NCI-H1048 (cell line): ENCODE measurements around the gene TCP11.

Experiments
- DNase-seq: peaks from one replicate; lab custom pipeline; 2025; lab: John Stamatoyannopoulos, UW

The TCP11 gene

DNA sequence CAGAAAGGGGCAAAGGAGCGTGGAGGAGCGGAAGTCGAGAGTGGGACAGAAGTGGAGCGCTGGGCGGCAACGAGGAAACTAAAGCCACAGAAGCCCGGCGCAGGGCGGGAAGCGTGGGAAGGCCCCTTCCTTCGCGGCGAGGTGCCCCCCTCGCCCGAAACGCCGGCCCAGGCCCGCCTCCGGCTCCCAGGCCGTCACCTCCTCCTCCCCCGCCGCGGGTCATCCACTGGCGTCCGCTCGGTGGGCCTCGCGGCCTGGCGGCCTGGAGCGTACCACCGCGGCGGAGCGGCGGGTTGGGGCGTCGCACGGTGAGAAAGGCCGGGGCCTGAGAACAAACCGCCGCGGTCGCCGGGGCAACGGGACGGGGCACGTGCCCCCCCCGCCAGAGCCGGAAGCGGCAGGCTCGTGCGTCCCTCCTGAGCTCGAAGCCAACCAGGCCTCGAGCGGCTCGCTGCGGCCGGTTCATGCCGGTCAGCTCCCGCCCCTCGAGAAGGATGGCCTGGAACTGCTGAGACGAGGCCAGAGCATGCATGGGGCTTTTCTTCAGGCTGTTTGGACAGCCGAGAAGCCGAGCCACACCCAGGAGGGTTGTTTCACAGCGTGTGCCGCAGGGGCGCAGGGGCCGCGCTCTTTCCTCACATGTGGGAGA lies at the start of gene TCP11:
Gene TCP11 (minus strand): TSS at position 333 of the 649 bp plus-strand sequence. CDS start 469 bp downstream, outside the sequence.
- no peak for DNase-seq

DNA sequence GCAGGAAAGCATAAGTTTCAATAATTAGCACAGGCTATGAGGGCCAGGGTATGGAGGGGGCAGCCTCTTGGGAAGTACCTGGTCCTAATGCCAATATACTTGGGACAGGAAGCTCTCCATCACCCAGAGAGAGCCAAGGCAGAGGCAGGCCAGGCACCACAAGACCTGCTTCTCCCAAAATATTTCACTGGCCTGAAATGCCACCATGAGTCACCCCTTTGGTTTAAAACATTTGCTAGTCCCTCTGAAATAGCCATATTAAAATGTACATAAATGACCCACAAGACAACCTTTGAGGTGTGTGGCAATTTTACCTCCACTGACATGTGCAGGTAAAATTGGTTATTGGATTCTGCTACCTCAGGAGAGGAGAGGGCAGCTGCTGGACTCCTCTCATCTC lies 49.2 kb upstream of the TCP11 start:
- no peak for DNase-seq

DNA sequence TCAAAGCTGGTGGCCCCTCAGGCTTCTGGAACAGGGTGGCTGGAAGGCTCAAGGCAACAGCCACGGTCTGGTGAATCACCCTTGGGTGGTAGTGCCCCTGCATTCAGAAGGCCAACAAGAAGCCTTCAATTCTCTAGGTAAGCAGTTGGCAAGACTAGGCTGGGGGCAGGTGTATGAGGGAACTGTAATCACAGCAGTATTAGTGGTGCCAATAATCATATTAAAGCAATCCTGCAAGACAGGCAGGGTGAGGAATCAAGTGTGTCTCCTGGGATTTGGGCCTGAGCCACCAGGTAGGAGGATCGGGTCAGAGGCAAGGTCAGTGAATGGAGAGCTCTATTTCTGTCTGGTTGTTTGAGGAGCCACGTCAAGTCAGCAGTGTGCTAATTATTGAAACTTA lies 47.7 kb upstream of the TCP11 start:
- DNase-seq: no peak

DNA sequence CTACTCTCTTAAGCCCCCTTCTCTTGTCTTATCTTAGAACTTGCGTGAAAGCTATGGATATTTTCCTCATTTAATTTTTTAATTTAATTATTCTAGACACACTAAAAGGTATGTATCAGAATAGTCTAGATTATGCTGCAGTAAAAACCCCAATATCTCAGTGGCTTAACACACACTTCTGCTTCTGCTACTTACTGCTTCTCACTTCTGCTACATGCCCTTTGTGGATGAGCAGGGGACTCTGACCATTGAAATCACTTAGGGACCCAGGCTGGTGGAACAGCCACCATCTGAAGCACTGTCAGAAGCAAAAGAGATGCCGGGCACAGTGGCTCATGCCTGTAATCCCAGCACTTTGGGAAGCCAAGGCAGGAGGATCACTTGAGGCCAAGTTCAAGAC lies 45.4 kb upstream of the TCP11 start:
- no peak for DNase-seq

DNA sequence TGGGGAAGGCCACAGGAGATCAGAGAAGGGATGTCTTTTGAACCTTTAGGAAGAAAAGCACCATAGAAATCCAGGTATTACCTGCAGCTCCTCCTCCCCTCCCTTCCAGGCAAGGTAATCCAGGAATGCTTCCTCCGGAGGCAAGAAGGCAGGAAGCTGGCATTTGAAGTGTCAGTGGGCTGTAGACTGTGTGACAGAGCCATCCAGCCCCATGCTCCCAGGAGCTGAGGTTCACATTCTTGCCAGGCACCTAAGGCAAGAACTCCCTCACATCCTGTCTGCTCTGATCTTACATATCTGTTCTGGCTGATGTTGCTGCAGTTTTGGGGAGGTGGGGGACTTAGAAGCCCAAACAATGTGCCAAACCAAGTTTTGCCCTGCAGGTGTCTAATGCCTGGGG lies 44.8 kb upstream of the TCP11 start:
- DNase-seq: no peak

DNA sequence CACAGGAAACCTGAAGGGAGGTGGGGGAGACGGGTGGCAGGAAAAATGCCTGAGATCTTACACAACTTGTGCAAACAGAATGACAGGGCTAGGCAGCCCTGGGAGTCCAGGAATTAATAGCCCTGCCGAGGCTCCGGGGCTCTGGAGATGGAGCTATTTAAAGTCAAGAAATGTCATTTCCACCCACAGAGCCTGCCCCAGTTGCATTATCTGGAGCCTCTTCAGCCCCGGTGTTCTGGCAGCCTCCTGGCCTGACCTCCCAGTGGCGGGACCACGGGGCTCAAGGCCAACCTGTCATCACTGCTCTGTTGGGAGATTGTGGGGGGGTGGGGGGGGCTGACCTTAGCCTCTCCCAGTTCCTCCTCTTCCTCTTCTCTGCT lies 44.2 kb upstream of the TCP11 start:
- DNase-seq: no peak

DNA sequence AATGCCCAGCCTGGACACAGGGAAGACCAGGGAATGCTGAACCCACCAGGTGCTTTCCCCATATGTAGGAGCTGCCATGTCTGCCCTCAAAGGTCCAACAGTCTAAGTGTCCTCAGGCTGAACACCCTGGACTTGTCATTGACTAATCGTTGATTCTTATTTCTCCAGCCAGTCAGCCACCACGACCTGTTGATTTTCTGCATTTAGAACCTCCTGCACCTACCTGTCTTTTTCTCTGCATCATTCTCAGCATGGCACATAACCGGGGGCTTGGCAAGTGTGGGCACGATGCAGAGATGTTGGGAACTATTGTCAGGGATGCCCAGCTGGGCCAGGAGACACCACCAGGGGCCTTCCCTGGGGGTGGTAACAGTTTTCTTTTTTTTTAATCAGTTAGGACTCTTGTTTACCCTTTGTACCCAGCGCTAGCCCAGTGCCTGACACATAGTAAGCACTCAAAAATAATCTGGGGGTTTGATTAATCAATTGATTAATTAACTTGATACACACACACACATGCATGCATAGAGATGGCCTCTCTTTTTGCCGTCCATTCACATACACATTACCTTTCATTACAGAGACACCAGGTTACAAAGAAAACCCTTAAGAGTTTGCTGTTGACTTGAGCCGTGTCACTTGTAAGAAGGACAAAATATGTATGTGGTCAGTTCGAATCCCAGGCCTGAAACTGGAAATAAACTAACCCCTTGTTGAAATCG lies 43.6 kb upstream of the TCP11 start:
- DNase-seq: no peak

DNA sequence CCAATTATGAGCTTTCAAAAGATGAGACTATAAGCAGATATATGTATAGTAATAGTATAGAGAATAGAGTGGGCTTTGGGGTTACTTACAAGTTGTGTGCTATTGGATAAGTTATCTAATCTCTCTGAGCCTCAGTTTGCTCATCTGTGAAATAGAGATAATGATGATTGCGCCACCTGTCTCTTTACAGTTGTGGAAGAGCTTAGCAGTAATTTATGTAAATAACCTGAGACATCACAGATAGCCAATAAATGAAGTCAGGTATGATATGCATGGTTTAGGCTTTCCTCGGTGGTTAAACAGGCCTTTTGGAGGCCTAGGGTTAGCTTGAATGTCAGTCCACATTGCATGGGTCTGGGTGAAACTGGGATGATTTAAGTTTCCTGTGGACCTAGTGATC lies 42.8 kb upstream of the TCP11 start:
- DNase-seq: no peak

DNA sequence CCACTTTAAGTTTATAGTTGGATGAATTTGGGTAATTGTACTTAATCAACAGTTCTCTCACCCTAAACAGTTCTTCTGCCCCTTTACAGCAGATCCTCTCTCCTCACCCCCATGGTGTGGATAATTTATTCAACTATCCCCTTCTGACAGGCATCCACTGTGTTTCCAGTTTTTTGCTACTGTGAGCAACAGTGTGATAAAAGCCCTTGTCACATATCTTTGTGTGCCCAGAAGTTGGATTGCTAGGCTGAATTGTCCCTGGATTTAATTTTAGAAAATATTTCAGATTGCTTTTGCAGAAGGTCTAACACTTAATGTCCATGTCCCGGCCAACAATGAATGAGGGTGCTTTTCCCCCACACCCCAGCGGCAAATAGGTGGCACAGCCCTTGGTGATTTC lies 42.1 kb upstream of the TCP11 start:
- no peak for DNase-seq

DNA sequence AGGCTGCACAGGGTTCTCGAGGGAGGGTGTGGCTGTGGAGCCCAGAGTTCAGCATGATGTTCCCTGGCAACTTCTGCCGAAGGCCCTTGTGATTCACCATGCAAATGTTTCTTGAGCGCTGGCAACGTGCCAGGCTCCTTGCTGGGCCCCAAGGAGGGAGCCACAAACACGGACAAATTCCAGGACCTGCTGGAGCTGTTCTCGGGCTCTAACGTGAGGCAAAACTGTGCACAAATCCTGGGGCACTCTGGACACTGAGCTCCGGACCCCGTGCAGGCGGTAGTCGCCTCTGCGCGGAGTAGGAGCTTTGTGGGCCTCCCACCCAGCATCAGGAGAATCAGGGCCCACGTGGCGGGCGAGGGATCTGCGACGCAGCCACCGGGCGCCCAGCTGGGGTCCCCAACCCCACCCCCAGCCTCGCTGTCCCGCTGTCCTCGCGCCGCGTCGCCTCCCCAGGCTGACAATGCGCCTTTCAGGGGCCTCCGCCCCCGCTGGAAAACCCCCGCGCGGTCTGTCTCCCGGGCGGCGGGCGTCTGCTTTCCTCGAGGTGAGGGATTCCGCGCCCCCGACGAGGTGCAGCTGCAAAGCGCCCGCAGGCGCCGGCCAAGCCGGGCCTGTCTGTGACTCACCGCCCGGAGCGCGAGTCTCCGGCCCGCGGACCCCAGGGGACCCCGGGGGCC lies 40.9 kb upstream of the TCP11 start:
- DNase-seq: no peak

DNA sequence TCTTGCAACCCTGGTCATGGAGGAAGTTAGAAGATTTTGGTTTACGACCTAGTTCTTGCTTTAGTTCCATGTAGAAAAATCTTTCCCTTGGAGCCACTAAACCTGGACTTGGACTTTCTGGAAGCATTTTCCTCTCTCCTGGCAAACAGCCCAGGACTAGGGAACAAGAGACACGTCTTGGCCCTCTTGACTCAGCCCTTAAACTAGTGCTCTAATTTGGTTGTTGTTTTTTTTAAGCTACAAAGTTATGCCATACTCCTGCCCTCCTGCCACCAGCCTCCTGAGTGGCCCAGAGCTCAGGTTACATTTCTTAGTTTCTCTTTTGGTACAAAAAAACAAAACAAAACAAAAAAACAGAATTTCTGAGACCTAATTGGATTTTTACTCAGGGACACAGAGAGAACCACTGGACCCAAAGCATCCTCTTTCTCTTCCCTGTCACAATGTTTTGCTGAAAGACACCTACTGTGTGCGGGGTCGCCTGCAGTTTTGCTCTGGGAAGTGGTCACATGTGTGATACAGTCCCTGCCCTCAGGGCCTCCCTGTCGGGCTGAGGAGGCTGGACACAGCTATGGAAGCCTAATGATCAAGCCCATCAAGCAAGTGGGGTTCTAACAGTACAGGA lies 40.3 kb upstream of the TCP11 start:
- DNase-seq: no peak

DNA sequence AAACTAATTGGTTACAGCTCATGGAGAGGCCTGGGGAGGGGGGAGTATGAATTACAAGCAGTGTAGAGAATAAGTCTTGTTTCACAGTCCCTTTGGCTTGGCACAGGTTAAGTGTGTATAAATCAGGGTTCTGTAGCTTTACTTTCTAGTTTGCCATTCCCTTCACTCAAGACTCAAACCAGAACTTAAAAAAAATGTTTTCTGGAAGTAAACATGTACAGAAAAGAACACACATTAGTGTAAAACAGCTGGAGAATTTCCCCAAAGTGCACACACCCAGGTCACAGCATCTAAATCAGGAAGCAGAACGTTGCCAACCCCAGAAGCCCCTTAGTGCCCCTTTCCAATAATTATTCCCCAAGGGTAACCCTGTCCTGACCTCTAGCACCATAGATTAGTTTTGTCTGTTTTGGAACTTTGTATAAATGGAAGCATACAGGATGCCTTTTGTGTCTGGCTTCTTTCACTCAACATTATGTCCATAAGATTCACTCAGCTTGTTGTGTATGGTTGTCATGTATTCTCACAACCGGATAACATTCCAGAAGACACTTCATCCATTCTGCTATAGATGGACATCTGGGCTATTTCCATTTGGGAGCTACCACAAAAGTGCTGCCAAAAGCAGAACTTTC lies 38.9 kb upstream of the TCP11 start:
- no peak for DNase-seq

DNA sequence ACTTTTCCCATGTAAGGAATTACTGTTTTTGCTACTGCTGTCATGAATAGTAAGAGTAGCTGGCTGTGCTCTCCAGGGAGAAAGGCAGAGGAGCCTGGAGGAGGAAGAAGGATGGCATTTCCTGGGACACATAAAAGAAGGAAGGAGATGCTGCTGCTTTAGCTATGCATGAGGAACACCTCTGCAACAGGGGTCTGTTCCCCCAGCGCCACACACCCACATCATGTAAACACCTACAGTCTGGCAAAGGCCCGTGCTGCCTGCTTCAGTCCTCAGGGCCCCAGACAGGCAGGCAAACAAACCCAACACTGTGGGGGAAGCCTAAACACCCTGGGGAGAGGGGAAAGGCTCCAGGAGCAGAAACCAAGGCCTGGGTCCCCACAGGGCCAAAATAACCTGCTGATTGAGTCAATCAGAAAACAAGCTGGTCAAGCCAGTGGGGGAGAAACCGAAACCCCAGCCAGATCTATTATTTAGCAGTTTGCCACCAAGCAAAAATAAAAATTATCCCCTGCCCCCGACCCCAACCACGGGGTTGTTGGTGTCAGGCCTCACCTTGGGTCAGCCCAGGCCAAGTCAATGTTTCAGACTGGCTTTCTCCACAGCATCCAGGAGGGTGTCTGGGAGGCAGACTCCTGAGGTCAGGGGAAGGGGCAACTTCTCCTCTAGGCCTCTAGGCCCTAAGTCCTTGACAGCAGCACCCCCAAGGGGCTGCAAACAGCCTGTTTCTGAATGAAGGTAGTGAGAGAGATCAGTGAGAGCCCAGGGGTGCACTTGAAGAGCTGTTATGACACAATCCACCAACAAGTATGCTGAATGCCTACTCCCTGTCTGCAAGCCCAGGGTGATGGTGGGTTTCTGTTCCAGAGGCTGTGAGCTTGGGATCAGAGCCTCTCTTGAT lies 38.0 kb upstream of the TCP11 start:
- DNase-seq: no peak

DNA sequence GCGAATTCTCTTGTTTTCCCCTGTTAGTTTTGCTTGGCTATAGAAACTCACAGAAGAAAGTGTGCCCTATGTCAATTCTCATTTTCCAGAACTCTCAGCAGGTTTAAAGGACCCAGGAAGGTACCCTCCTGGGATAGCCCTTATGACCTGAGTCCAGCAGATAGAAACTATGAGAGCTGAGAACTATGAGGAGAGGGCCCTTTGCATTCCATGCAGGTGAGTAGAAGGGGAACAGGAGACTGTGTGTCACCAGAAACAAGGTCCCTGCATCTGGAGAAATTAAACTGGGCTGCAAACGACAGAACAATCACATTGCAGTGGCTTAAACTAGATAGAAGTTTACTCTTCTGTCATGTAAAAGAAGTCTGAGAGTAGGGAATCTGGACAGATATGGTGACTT lies 36.9 kb upstream of the TCP11 start:
- DNase-seq: no peak

DNA sequence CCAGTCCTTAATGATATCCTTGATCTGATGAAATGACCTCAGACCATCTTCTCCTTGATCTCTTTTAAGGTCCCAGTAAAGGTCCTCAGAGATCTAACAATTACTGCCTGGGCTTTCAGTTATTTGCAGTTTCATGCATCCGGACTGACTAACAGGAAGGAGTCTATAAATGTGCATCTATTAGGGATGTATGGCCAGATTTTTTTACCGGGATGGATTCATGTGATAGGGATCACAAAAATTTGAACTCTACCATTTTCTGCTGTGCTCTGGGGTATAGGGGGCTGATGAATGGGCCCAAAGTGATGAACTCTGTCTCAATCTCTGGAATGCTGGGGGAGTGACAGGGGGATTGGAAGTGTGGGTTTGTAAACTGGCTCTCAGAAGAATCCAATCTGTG lies 36.5 kb upstream of the TCP11 start:
- no peak for DNase-seq

DNA sequence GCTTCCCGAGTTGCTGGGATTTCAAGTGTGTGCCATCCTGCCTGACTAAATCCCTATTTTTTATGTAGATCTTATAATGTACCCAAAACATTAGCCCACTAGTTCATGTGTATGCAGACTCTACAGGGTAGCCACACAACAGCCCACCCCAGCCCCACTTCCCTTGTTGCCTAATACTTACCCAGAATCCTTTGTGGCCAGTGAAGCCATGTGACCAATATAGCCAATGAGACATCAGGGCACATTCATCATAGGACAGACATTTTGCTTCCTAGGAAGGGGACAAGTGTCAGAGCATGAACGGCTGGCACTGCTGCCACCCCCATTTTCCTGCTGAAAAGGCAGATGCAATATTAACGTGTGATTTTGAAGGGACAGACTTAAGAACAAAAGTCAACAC lies 36.0 kb upstream of the TCP11 start:
- no peak for DNase-seq

DNA sequence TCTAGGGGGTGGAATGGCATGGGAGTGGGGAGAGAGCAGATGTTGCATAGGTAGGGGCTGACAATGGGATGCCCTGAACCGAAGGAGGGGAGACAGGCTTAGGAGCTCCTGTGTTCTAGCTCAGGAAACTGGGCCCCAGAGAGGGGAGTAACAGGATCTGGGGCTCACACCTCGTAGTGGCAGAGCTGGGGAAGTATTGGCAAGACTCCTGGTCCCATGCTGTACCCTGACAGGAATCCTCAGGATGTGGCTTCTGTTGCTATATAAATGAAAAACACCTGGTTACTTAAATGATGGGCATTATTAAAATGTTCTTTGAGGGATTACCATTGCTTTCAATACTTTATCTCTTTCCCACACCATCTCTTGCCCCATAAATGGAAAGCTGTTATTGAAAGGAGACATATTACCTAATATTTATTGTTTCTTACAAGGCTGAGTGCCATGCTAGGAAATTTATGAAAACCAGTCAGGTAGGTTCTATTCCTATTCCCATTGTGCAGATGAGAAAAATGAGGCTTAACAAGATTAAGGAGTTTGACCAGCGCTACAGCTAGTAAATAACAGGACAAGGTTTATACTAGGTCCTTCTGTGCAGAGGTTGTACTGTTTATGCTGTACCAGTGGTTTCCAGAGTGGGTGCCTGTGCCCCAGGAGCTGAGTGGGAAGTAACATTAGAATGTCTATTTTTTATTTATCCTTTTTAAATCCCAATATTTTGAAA lies 35.3 kb upstream of the TCP11 start:
- DNase-seq: no peak

DNA sequence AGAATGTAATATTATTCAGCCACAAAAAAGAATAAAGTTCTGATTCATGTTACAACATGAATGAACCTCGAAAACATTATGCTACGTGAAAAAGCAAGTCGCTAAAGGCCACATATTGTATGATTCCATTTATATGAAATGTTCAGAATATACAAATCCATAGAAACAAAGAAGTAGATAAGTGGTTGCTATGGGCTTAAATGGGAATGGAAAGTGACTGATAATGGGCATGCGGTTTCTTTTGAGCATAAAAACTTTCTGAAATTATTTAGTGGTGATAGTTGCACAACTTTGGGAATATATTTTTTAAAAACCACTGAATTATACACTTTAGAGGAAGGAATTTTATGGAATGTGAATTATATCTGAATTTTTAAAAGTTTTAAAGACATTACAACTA lies 33.4 kb upstream of the TCP11 start:
- DNase-seq: no peak

DNA sequence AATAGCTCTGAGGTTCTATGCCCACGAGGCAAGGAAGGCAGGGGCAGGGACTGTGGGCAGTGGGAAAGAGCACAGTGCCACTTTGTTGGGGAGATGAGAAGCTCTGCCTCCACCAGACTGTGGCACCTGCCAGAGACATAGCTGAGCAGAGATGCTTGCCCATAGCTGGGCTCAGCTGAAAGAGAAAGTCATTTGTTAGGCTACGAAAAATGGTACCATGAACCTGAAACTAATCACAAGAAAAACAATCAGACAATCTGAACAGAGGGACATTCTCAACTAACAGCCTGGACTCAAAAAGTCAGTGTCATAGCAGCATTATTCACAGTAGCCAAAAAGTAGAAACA lies 32.9 kb upstream of the TCP11 start:
- no peak for DNase-seq

DNA sequence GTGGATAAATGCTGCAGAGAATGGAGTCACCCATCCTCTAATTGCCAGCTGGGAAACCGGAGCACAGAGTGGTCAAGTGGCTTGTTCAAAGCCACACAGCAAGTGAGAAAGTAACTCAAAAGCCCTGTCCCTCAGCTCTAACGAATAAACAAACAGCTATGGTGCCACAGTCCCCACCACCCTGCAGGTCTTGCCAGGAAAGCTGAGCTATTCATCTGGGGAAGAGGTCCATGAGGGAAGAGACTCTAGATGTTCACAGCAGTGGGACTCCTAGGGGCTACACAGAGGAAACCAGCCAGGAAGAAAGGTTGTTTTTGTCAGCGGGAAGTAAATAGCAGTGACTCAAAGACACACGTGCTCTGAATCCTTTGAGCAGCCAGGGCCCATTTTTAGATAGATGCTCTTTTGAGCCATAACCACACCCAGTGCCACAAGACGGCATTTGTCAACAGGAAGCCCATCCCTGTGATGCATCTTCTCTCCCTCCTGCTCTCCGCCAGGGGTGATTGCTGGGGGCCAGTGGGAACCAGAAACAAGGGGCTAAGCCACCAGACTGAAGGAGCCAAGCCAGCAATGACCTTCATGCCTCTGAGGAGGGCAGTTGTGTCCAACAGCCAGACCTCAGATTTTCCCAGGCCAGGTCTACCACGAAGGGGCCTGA lies 32.4 kb upstream of the TCP11 start:
- no peak for DNase-seq
